ENCODE measurements around the gene TMSB10. TPM values are rescaled to one million over a fixed set of nuclear protein-coding genes. Genes with fewer than 3 reads are reported as not detected.

Gene TMSB10
- polyA plus RNA-seq (2012; ENCODE audit: insufficient read depth, insufficient read length, low read depth): 925 TPM

GRCh38 chr2:84905181-84906107 is at the start of gene TMSB10:
TSS of gene TMSB10 (plus strand) at chr2:84905656.
- TF ChIP-seq, protein P1, sequence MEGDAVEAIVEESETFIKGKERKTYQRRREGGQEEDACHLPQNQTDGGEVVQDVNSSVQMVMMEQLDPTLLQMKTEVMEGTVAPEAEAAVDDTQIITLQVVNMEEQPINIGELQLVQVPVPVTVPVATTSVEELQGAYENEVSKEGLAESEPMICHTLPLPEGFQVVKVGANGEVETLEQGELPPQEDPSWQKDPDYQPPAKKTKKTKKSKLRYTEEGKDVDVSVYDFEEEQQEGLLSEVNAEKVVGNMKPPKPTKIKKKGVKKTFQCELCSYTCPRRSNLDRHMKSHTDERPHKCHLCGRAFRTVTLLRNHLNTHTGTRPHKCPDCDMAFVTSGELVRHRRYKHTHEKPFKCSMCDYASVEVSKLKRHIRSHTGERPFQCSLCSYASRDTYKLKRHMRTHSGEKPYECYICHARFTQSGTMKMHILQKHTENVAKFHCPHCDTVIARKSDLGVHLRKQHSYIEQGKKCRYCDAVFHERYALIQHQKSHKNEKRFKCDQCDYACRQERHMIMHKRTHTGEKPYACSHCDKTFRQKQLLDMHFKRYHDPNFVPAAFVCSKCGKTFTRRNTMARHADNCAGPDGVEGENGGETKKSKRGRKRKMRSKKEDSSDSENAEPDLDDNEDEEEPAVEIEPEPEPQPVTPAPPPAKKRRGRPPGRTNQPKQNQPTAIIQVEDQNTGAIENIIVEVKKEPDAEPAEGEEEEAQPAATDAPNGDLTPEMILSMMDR (IDR thresholded peaks at IDR 0.05; ENCODE audit: low read depth, low read length): no peak
- Histone ChIP-seq H3K9me3 (no peaks in the 10 kb centered on the region), H3K27me3 (peaks cover 5% of the 10 kb centered on the region), H3K4me1 (no peaks in the 10 kb centered on the region), H3K4me3 (ENCODE audit: low read depth, low read length) (peak within 1 kb of the TSS; percentile 71), H3K36me3 (no peaks in the 10 kb centered on the region)
- DNase-seq: peak; percentile 77

GRCh38 chr2:84855731-84856130 is 49.7 kb upstream of the TMSB10 start:
- H3K4me3 ChIP-seq (ENCODE audit: low read depth, low read length): no peak overlapping the region
- H3K4me1 ChIP-seq: no peaks in the 10 kb centered on the region
- DNase-seq: no peak
- no peaks in the 10 kb centered on the region for H3K36me3 ChIP-seq
- TF ChIP-seq, protein P1 (IDR thresholded peaks at IDR 0.05; ENCODE audit: low read depth, low read length): no peak
- H3K27me3 ChIP-seq: no peaks in the 10 kb centered on the region; the same call in 1 of the 2 replicates
- no peaks in the 10 kb centered on the region for H3K9me3 ChIP-seq

DNA sequence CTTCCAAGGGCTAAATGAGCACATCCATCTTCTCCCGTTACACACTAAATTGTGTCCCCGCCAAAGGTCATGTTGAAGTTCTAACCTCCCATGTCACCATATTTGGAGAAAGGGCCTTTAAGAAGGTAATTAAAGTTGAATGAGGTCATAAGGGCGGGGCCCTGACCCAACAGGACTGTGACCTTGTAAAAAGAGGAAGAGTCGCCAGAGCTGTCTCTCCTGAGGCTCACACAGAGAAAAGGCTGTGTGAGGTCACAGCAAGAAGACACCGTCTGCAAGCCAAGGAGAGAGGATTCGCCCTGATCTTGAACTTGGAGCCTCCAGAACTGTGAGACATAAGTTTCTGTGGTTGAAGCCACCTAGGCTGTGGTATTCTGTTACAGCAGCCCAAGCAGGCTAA is 48.7 kb upstream of the TMSB10 start:
- no peak overlapping the region for H3K4me3 ChIP-seq (ENCODE audit: low read depth, low read length)
- H3K36me3 ChIP-seq: no peaks in the 10 kb centered on the region
- no peaks in the 10 kb centered on the region for H3K9me3 ChIP-seq
- TF ChIP-seq, protein P1 (IDR thresholded peaks at IDR 0.05; ENCODE audit: low read depth, low read length): no peak
- no peaks in the 10 kb centered on the region; the same call in 1 of the 2 replicates for H3K27me3 ChIP-seq
- no peaks in the 10 kb centered on the region for H3K4me1 ChIP-seq
- DNase-seq: no peak

DNA sequence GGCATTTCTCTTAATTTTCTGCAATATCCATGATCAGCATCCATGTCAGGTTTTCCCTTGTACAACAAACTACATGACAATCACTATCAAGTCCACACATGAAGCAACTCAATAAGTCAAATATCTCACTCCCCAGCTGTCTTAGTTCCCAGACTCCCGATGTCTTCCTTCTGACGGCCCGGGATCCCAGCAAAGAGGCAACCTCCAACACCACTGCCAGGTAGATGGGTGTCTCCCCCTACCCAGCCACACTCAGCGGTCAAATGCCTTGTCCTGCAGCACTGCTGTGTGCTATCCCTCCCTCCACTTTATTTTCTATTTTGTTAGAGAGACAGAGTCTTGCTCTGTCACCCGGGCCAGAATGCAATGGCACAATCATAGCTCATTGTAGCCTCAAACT is 47.9 kb upstream of the TMSB10 start:
- Histone ChIP-seq H3K36me3 (no peaks in the 10 kb centered on the region), H3K9me3 (no peaks in the 10 kb centered on the region), H3K4me3 (ENCODE audit: low read depth, low read length) (no peak overlapping the region), H3K4me1 (no peaks in the 10 kb centered on the region), H3K27me3 (no peaks in the 10 kb centered on the region; the same call in 1 of the 2 replicates)
- TF ChIP-seq, protein P1 (IDR thresholded peaks at IDR 0.05; ENCODE audit: low read depth, low read length): no peak
- DNase-seq: no peak

DNA sequence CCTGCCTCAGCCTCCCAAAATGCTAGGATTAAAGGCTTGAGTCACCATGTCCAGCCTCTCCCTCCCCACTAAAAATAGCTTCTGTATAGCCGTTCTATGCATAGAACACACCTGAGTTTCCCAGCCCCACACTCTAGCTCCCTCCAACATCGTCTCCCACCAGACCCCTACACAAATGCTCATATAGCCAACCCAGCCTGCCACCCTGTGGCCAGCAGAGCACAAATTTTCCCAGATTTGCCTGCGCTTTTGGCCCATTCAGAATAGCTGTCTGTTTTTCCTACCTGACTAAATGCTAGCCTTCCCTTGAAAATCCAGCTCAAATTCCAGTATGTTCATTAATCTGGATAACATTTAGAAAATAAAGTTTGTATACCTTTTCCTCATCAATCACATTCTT is 47.3 kb upstream of the TMSB10 start:
- Histone ChIP-seq H3K27me3 (no peaks in the 10 kb centered on the region; the same call in 1 of the 2 replicates), H3K36me3 (no peaks in the 10 kb centered on the region), H3K4me1 (no peaks in the 10 kb centered on the region), H3K4me3 (ENCODE audit: low read depth, low read length) (no peak overlapping the region), H3K9me3 (no peaks in the 10 kb centered on the region)
- TF ChIP-seq, protein P1 (IDR thresholded peaks at IDR 0.05; ENCODE audit: low read depth, low read length): no peak
- no peak for DNase-seq

DNA sequence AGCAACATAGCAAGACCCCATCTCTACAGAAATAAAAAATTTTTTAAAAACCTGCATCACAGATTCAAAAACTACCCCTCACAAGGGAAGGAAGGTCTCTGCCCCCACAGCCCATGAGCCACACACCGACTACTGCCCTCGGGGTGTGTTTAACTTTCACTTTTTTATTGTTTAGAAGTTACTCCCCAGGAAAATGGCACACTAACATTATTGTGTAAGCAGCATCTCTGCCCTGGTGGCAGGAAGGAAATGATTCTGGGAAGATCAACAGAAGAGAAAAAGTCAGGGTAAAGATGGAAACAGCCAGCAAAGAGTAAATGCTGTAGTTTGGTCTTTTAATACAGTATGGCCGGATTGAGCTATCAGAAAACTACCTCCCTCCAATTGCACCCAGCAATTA is 46.5 kb upstream of the TMSB10 start:
- Histone ChIP-seq H3K4me1 (no peaks in the 10 kb centered on the region), H3K9me3 (no peaks in the 10 kb centered on the region), H3K36me3 (no peaks in the 10 kb centered on the region), H3K27me3 (no peaks in the 10 kb centered on the region; the same call in 1 of the 2 replicates), H3K4me3 (ENCODE audit: low read depth, low read length) (no peak overlapping the region)
- no peak for DNase-seq
- TF ChIP-seq, protein P1 (IDR thresholded peaks at IDR 0.05; ENCODE audit: low read depth, low read length): no peak

Data from BE2C (cell line).